SU-DHL-6 (cell line): Measurements from ENCODE around the gene HS6ST2.

Source experiments
- EZH2phosphoT487 ChIP-seq: fragments of 200-600 bp; sonication (generic), shearing (Covaris generic); conservative IDR thresholded peaks from 2 replicates; pipeline ENCODE4 v1.6.1; 2018; ENCODE audit warnings: mild to moderate bottlenecking, antibody characterized with exemption, low read length, moderate library complexity, mixed read lengths
- TF ChIP-seq, protein P1 (sequence below): fragments of 200-600 bp; sonication (generic); IDR thresholded peaks from one replicate; pipeline ENCODE4 v1.5.1; 2017; ENCODE audit warnings: antibody characterized with exemption, mild to moderate bottlenecking, low read length, moderate library complexity; ENCODE audit not compliant: insufficient read depth, poor library complexity, severe bottlenecking

DNA sequence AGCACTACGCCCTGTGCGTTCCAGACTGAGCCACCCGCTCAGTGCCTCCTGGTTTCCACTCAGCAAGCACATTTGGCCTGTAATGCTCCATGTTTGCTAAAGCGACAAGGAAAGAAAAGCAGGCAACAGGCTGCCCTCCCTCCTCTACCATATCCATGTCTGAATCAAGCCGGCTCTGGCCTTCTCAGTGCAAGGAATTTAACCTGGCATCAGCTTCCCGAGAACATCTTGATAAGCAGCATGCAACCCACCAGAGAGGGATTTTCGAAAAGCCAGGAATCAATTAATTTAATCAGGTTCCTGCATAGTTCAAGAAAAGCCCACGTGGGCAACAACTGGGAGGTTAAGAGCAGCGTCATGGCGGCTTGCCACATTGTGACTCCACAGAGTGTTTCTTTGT, 228.2 kb downstream of the HS6ST2 start:
- TF ChIP-seq, protein P1, sequence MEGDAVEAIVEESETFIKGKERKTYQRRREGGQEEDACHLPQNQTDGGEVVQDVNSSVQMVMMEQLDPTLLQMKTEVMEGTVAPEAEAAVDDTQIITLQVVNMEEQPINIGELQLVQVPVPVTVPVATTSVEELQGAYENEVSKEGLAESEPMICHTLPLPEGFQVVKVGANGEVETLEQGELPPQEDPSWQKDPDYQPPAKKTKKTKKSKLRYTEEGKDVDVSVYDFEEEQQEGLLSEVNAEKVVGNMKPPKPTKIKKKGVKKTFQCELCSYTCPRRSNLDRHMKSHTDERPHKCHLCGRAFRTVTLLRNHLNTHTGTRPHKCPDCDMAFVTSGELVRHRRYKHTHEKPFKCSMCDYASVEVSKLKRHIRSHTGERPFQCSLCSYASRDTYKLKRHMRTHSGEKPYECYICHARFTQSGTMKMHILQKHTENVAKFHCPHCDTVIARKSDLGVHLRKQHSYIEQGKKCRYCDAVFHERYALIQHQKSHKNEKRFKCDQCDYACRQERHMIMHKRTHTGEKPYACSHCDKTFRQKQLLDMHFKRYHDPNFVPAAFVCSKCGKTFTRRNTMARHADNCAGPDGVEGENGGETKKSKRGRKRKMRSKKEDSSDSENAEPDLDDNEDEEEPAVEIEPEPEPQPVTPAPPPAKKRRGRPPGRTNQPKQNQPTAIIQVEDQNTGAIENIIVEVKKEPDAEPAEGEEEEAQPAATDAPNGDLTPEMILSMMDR = no peak
- no peak for TF ChIP-seq EZH2phosphoT487
